Ascending aorta (tissue), 2 donors: ENCODE measurements around the gene ELFN1. TPM values are rescaled to one million over a fixed set of nuclear protein-coding genes. Genes with fewer than 3 reads are reported as not detected.

Experiments
- DNase-seq, 2 donors: peaks; one replicate each; pipeline ENCODE4 v3.0.0-alpha.2; 2019; ENCODE audit warnings: low spot score in 2 of 2
- H3K27ac ChIP-seq, 2 donors: fragments of 200-600 bp; sonication (generic); one replicate each; pipeline ENCODE4 v1.5.1; 2016 to 2017; ENCODE audit warnings: mild to moderate bottlenecking in 1 of 2
- H3K27me3 ChIP-seq: fragments of 200-600 bp; sonication (generic); one replicate; pipeline ENCODE4 v1.5.1; 2017
- H3K36me3 ChIP-seq, 2 donors: fragments of 200-600 bp; sonication (generic); one replicate each; pipeline ENCODE4 v1.5.1; 2016
- H3K4me1 ChIP-seq, 2 donors: fragments of 200-600 bp; sonication (generic); one replicate each; pipeline ENCODE4 v1.5.1; 2016 to 2017; ENCODE audit warnings: mild to moderate bottlenecking in 1 of 2
- H3K4me3 ChIP-seq, 2 donors: fragments of 200-600 bp; sonication (generic); one replicate each; pipeline ENCODE4 v1.5.1; 2016 to 2017; ENCODE audit warnings: mild to moderate bottlenecking in 1 of 2
- H3K9me3 ChIP-seq, 2 donors: fragments of 200-600 bp; sonication (generic); one replicate each; pipeline ENCODE4 v1.5.1; 2016
- CTCF ChIP-seq, 3 experiments: fragments of 200-600 bp in 2 of 3; fragments of 450-650 bp in 1 of 3; sonication (generic) in 2 of 3; IDR thresholded peaks; one replicate each; pipeline ENCODE4 v1.5.1; 2016 to 2019; ENCODE audit warnings: antibody characterized with exemption in 3 of 3, mild to moderate bottlenecking in 1 of 3, moderate library complexity in 1 of 3
- intact Hi-C: fragments of 100-400 bp; cut with DNase I; formaldehyde crosslinking; loops from one replicate; pipeline ENCODE4 v1.15.1; 2023
- total RNA-seq: library from RNA; depleted of rRNA; stranded (reverse); fragments of >200 nt; gene quantifications from one replicate; pipeline ENCODE4 v1.1.0, GENCODE V29; 2016

The ELFN1 gene
- total RNA-seq, 1 donor from 2014 or later = 7.3 TPM

- no peak for DNase-seq
- H3K4me3 ChIP-seq = no peak overlapping the region
- H3K27ac ChIP-seq = no peak overlapping the region
- intact Hi-C loops = no loop called here
- no peaks in the 10 kb centered on the region for H3K9me3 ChIP-seq
- TF ChIP-seq CTCF (IDR thresholded peaks at IDR 0.05) = no peak
- no peaks in the 10 kb centered on the region for H3K4me1 ChIP-seq
- no peaks in the 10 kb centered on the region for H3K27me3 ChIP-seq
- H3K36me3 ChIP-seq = no peaks in the 10 kb centered on the region
These were observed 49.8 kb downstream of the ELFN1 start for GRCh38 chr7:1719913-1720312.

GRCh38 chr7:1720326-1720725, 50.2 kb downstream of the ELFN1 start:
- Histone ChIP-seq H3K36me3 (no peaks in the 10 kb centered on the region), H3K27me3 (no peaks in the 10 kb centered on the region), H3K27ac (no peak overlapping the region), H3K4me1 (no peaks in the 10 kb centered on the region), H3K4me3 (no peak overlapping the region), H3K9me3 (no peaks in the 10 kb centered on the region)
- TF ChIP-seq CTCF (IDR thresholded peaks at IDR 0.05) = no peak
- no peak for DNase-seq
- intact Hi-C loops = no loop called here

GRCh38 chr7:1721047-1721690, 51.1 kb downstream of the ELFN1 start:
- no peak overlapping the region for H3K27ac ChIP-seq
- intact Hi-C loops = no loop called here
- no peaks in the 10 kb centered on the region for H3K36me3 ChIP-seq
- H3K27me3 ChIP-seq = no peaks in the 10 kb centered on the region
- H3K4me1 ChIP-seq = no peaks in the 10 kb centered on the region
- DNase-seq = no peak
- H3K4me3 ChIP-seq = no peak overlapping the region
- TF ChIP-seq CTCF (IDR thresholded peaks at IDR 0.05) = no peak
- no peaks in the 10 kb centered on the region for H3K9me3 ChIP-seq

- no peaks in the 10 kb centered on the region for H3K9me3 ChIP-seq
- no peak for DNase-seq
- H3K36me3 ChIP-seq = no peaks in the 10 kb centered on the region
- no peaks in the 10 kb centered on the region for H3K27me3 ChIP-seq
- H3K27ac ChIP-seq = no peak overlapping the region
- intact Hi-C loops = no loop called here
- no peaks in the 10 kb centered on the region for H3K4me1 ChIP-seq
- no peak for TF ChIP-seq CTCF (IDR thresholded peaks at IDR 0.05)
- no peak overlapping the region for H3K4me3 ChIP-seq
These were observed 53.2 kb downstream of the ELFN1 start for GRCh38 chr7:1723254-1723653.

- TF ChIP-seq CTCF (IDR thresholded peaks at IDR 0.05) = no peak
- Histone ChIP-seq H3K27me3 (no peaks in the 10 kb centered on the region), H3K9me3 (peaks cover 0 to 5% of the 10 kb centered on the region in 2 donors), H3K27ac (no peak overlapping the region), H3K4me3 (no peak overlapping the region), H3K4me1 (no peaks in the 10 kb centered on the region), H3K36me3 (no peaks in the 10 kb centered on the region)
- no peak for DNase-seq
- intact Hi-C loops = no loop called here
These were observed 54.2 kb downstream of the ELFN1 start for GRCh38 chr7:1724118-1724910.
